GM23248 (cell line): ENCODE results near the gene SAMD14.

Source experiments
- EZH2 ChIP-seq: fragments of 200-600 bp; sonication (generic); IDR thresholded peaks from 2 replicates; pipeline ENCODE4 v1.6.1; 2018; ENCODE audit warnings: antibody characterized with exemption, mild to moderate bottlenecking; ENCODE audit not compliant: insufficient read depth, poor library complexity, severe bottlenecking
- EZH2phosphoT487 ChIP-seq: fragments of 200-600 bp; sonication (generic); IDR thresholded peaks from 2 replicates; pipeline ENCODE4 v1.6.1; 2018; ENCODE audit warnings: antibody characterized with exemption, moderate library complexity, mild to moderate bottlenecking, low read depth; ENCODE audit not compliant: insufficient read depth

DNA sequence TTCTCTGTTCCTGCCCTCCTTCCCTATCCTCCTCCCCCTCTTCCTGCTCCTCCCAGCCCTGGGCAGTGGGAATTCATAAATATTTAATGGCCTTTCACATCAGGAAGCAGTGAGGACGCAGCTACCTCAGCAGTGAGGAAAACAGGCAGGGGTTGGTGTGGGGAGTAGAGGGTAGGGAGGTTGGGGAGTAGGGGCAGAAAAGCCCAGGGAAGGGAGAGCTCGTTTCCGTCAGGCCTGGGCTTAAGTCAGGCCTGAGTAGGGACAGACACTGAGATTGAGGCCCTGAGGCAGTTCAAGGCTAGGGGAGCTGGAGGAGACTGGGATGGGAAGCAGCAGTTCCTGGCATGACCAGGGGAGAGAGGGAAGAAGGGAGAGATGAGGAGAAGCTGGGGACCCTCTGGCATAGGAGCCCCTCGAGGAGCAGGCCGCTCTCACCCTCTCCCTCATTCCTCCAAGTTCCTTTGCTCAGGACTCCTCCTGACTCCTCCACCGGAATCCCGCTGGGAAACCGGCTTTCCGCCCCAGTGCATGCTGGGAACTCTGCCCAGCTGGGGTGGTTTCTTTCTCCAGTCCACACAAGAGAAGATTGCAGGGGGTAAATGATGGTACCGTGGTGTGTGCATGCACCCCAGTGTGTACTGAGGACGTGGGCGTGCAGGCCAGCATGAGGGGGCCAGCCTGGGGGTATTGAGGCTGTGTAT, 6.2 kb downstream of the SAMD14 start:
- TF ChIP-seq EZH2phosphoT487: no peak
- TF ChIP-seq EZH2: no peak
